Measurements from ENCODE around the gene RNPS1. TPM values are rescaled to one million over a fixed set of nuclear protein-coding genes. Genes with fewer than 3 reads are reported as not detected.
"Not testable (repeated sequence)": the region's sequence is repeated elsewhere in the genome, so short reads cannot be mapped to it uniquely, and the experiment has no call there.

RNPS1 gene
- total RNA-seq, 3 donors from 2014 or later (not counting 1 experiment from before 2014, with no cell fraction given) = 269 to 284 (median 273) TPM

GRCh38 chr16:2271848-2272461 is 4.0 kb upstream of the RNPS1 start:
- intact Hi-C loops (cut with micrococcal nuclease) = no loop called here
- ATAC-seq (no peak), DNase-seq (no peak)
- no peaks in the 10 kb centered on the region for H3K9me3 Mint-ChIP-seq
- no peaks in the 10 kb centered on the region for H3K27me3 Mint-ChIP-seq (ENCODE audit: low read depth in 2 of 2)
- H3K4me1 Mint-ChIP-seq = peaks cover 10 to 31% of the 10 kb centered on the region in 2 donors
- no peaks in the 10 kb centered on the region for H3K36me3 Mint-ChIP-seq
- H3K4me3 Mint-ChIP-seq = no peak overlapping the region
- WGBS (ENCODE audit: insufficient coverage) = 98% methylated on average over 14 of the region's 14 CpGs
- no peaks in the 10 kb centered on the region for H3K27me3 ChIP-seq (ENCODE audit: control insufficient read depth, insufficient read depth, low read length)
- H3K9me3 ChIP-seq (ENCODE audit: control insufficient read depth, insufficient read depth, low read length) = no peaks in the 10 kb centered on the region
- H3K4me3 ChIP-seq (ENCODE audit: low read length) = no peak overlapping the region
- H3K27ac ChIP-seq (ENCODE audit: low read length) = no peak overlapping the region
- no peak for TF ChIP-seq CTCF (IDR thresholded peaks at IDR 0.05)
- no peaks in the 10 kb centered on the region for H3K36me3 ChIP-seq (ENCODE audit: control insufficient read depth, insufficient read depth, low read length)
- H3K27ac Mint-ChIP-seq = no peak overlapping the region
- H3K4me1 ChIP-seq (ENCODE audit: control insufficient read depth, insufficient read depth, low read length) = peaks cover 23% of the 10 kb centered on the region

GRCh38 chr16:2270588-2271470 is 2.9 kb upstream of the RNPS1 start:
- Mint-ChIP-seq H3K27ac (no peak overlapping the region), H3K9me3 (no peaks in the 10 kb centered on the region), H3K36me3 (no peaks in the 10 kb centered on the region), H3K4me3 (peak overlapping the region; percentile 40), H3K27me3 (ENCODE audit: low read depth in 2 of 2) (no peaks in the 10 kb centered on the region), H3K4me1 (peaks cover 21 to 37% of the 10 kb centered on the region in 2 donors)
- intact Hi-C loops (cut with micrococcal nuclease) = no loop called here
- H3K4me3 ChIP-seq (ENCODE audit: low read length) = no peak overlapping the region
- no peak overlapping the region for H3K27ac ChIP-seq (ENCODE audit: low read length)
- DNase-seq (no peak), ATAC-seq (no peak)
- WGBS (ENCODE audit: insufficient coverage) = 89% methylated on average over 14 of the region's 15 CpGs
- H3K9me3 ChIP-seq (ENCODE audit: control insufficient read depth, insufficient read depth, low read length) = no peaks in the 10 kb centered on the region
- TF ChIP-seq CTCF (IDR thresholded peaks at IDR 0.05) = no peak
- H3K4me1 ChIP-seq (ENCODE audit: control insufficient read depth, insufficient read depth, low read length) = peaks cover 33% of the 10 kb centered on the region
- H3K36me3 ChIP-seq (ENCODE audit: control insufficient read depth, insufficient read depth, low read length) = peaks cover 2% of the 10 kb centered on the region
- H3K27me3 ChIP-seq (ENCODE audit: control insufficient read depth, insufficient read depth, low read length) = no peaks in the 10 kb centered on the region

GRCh38 chr16:2270070-2270462 is 2.1 kb upstream of the RNPS1 start:
- no peaks in the 10 kb centered on the region for H3K9me3 ChIP-seq (ENCODE audit: control insufficient read depth, insufficient read depth, low read length)
- no peak overlapping the region for H3K27ac ChIP-seq (ENCODE audit: low read length)
- ATAC-seq (no peak), DNase-seq (no peak)
- peaks cover 38% of the 10 kb centered on the region for H3K4me1 ChIP-seq (ENCODE audit: control insufficient read depth, insufficient read depth, low read length)
- H3K4me3 ChIP-seq (ENCODE audit: low read length) = no peak overlapping the region
- Mint-ChIP-seq H3K9me3 (no peaks in the 10 kb centered on the region), H3K4me3 (peak overlapping the region; percentile 97), H3K36me3 (no peaks in the 10 kb centered on the region), H3K27me3 (ENCODE audit: low read depth in 2 of 2) (no peaks in the 10 kb centered on the region), H3K4me1 (peaks cover 27 to 39% of the 10 kb centered on the region in 2 donors), H3K27ac (no peak overlapping the region)
- intact Hi-C loops (cut with micrococcal nuclease) = no loop called here
- 89% methylated on average over 9 of the region's 9 CpGs for WGBS (ENCODE audit: insufficient coverage)
- H3K36me3 ChIP-seq (ENCODE audit: control insufficient read depth, insufficient read depth, low read length) = peaks cover 2% of the 10 kb centered on the region
- no peak for TF ChIP-seq CTCF (IDR thresholded peaks at IDR 0.05)
- H3K27me3 ChIP-seq (ENCODE audit: control insufficient read depth, insufficient read depth, low read length) = no peaks in the 10 kb centered on the region

- Histone ChIP-seq H3K27ac (ENCODE audit: low read length) (peak overlapping the region; percentile 99), H3K4me1 (ENCODE audit: control insufficient read depth, insufficient read depth, low read length) (peaks cover 37% of the 10 kb centered on the region), H3K4me3 (ENCODE audit: low read length) (peak overlapping the region; percentile 87), H3K36me3 (ENCODE audit: control insufficient read depth, insufficient read depth, low read length) (peaks cover 14% of the 10 kb centered on the region)
- ATAC-seq = peak; percentile 56 to 76 (median 67)
- Mint-ChIP-seq H3K4me1 (peaks cover 40 to 54% of the 10 kb centered on the region in 2 donors), H3K4me3 (peak overlapping the region; percentile 97), H3K27ac (peak overlapping the region; percentile 97 to 99)
- H3K9me3 Mint-ChIP-seq; H3K27me3 ChIP-seq (ENCODE audit: control insufficient read depth, insufficient read depth, low read length); H3K36me3 Mint-ChIP-seq; H3K9me3 ChIP-seq (ENCODE audit: control insufficient read depth, insufficient read depth, low read length); H3K27me3 Mint-ChIP-seq (ENCODE audit: low read depth in 2 of 2); DNase-seq: not testable (repeated sequence)
- WGBS (ENCODE audit: insufficient coverage) = under 1% methylated on average over 54 of the region's 54 CpGs
- intact Hi-C loops (cut with micrococcal nuclease) = loop anchor here (5.0 to 10.0 kb wide), 2 partner anchors 45 to 243 kb away; partner anchors contain the start of genes E4F1 and NHERF2
Measured at GRCh38 chr16:2267505-2267912, 417 bp downstream of the RNPS1 start.

GRCh38 chr16:2266887-2267286 is 1.0 kb downstream of the RNPS1 start:
- Histone ChIP-seq H3K4me3 (ENCODE audit: low read length) (peak overlapping the region; percentile 87), H3K36me3 (ENCODE audit: control insufficient read depth, insufficient read depth, low read length) (peaks cover 21% of the 10 kb centered on the region), H3K4me1 (ENCODE audit: control insufficient read depth, insufficient read depth, low read length) (peaks cover 33% of the 10 kb centered on the region), H3K27ac (ENCODE audit: low read length) (peak overlapping the region; percentile 99)
- peak overlapping the region; percentile 97 for H3K4me3 Mint-ChIP-seq
- not testable (repeated sequence) for H3K27me3 Mint-ChIP-seq (ENCODE audit: low read depth in 2 of 2); H3K36me3 Mint-ChIP-seq; H3K27me3 ChIP-seq (ENCODE audit: control insufficient read depth, insufficient read depth, low read length); H3K9me3 ChIP-seq (ENCODE audit: control insufficient read depth, insufficient read depth, low read length); ATAC-seq; H3K9me3 Mint-ChIP-seq
- WGBS (ENCODE audit: insufficient coverage) = 9% methylated on average over 2 of the region's 12 CpGs
- H3K27ac Mint-ChIP-seq = peak overlapping the region; percentile 97 to 99
- intact Hi-C loops (cut with micrococcal nuclease) = loop anchor here (5.0 to 10.0 kb wide), 2 partner anchors 45 to 242 kb away; partner anchors contain the start of genes E4F1 and NHERF2
- H3K4me1 Mint-ChIP-seq = peaks cover 40 to 54% of the 10 kb centered on the region in 2 donors
- DNase-seq = peak in 1 of 2 donors; percentile 27

Measured in natural killer cell (primary cell).